Hepatocyte (in vitro differentiated cells): Measurements from ENCODE around the gene NMBR. TPM values are rescaled to one million over a fixed set of nuclear protein-coding genes. Genes with fewer than 3 reads are reported as not detected.
"Not testable (repeated sequence)": the region's sequence is repeated elsewhere in the genome, so short reads cannot be mapped to it uniquely, and the experiment has no call there.

ENCODE experiments used
- DNase-seq: peaks from one replicate; pipeline ENCODE4 v3.0.0-alpha.2; 2016; ENCODE audit warnings: low spot score
- H2AFZ ChIP-seq: fragments of 200-600 bp; sonication (generic); 2 replicates; pipeline ENCODE4 v1.6.0; 2016; ENCODE audit warnings: antibody characterized with exemption, mild to moderate bottlenecking
- H3K27ac ChIP-seq: fragments of 200-600 bp; sonication (generic); 2 replicates; pipeline ENCODE4 v1.5.1; 2016; ENCODE audit warnings: mild to moderate bottlenecking
- H3K27me3 ChIP-seq: fragments of 200-600 bp; sonication (generic); 2 replicates; pipeline ENCODE4 v1.6.1; 2016
- H3K36me3 ChIP-seq: fragments of 200-600 bp; sonication (generic); replicated peaks from 2 replicates; pipeline ENCODE4 v1.5.1; 2016; ENCODE audit warnings: low read depth; ENCODE audit not compliant: insufficient read depth
- H3K4me1 ChIP-seq: fragments of 200-600 bp; sonication (generic); 2 replicates; pipeline ENCODE4 v1.5.1; 2016; ENCODE audit warnings: mild to moderate bottlenecking, moderate library complexity; ENCODE audit not compliant: insufficient read depth
- H3K4me2 ChIP-seq: fragments of 200-600 bp; sonication (generic); 2 replicates; pipeline ENCODE4 v1.6.0; 2016
- H3K4me3 ChIP-seq: fragments of 200-600 bp; sonication (generic); 2 replicates; pipeline ENCODE4 v1.5.1; 2016; ENCODE audit warnings: mild to moderate bottlenecking
- H3K79me2 ChIP-seq: fragments of 200-600 bp; sonication (generic); 2 replicates; pipeline ENCODE4 v1.6.0; 2017; ENCODE audit warnings: mild to moderate bottlenecking
- H3K9me2 ChIP-seq: fragments of 200-600 bp; sonication (generic); replicated peaks from 2 replicates; pipeline ENCODE4 v1.6.0; 2017; ENCODE audit warnings: mild to moderate bottlenecking; ENCODE audit not compliant: insufficient read depth
- H3K9me3 ChIP-seq: fragments of 200-600 bp; sonication (generic); 2 replicates; pipeline ENCODE4 v1.5.1; 2016; ENCODE audit warnings: low read depth, mild to moderate bottlenecking
- H4K20me1 ChIP-seq: fragments of 200-600 bp; sonication (generic); 2 replicates; pipeline ENCODE4 v1.6.0; 2016; ENCODE audit warnings: mild to moderate bottlenecking; ENCODE audit not compliant: insufficient read depth, poor library complexity, severe bottlenecking
- EZH2 ChIP-seq: fragments of 200-600 bp; sonication (generic); IDR thresholded peaks from 2 replicates; pipeline ENCODE4 v1.6.1; 2016; ENCODE audit warnings: antibody characterized with exemption, mild to moderate bottlenecking, borderline replicate concordance
- EZH2phosphoT487 ChIP-seq: fragments of 200-600 bp; sonication (generic); IDR thresholded peaks from one replicate; pipeline ENCODE4 v1.6.1; 2018; ENCODE audit warnings: antibody characterized with exemption, mild to moderate bottlenecking, low read depth, moderate library complexity; ENCODE audit not compliant: unreplicated experiment, severe bottlenecking
- WGBS: methylation state at CpG from one replicate; pipeline ENCODE4 v1.1.6; 2016; ENCODE audit warnings: low lambda C conversion rate; ENCODE audit errors: missing lambda C conversion rate; 5-methylcytosine and 5-hydroxymethylcytosine counted together
- polyA plus RNA-seq: library from polyadenylated mRNA; unstranded; fragments of >200 nt; fragmentation: Nextera tagmentation; extraction: Ambion mirVana; gene quantifications from 2 replicates; pipeline ENCODE4 v1.2.1, GENCODE V29; 2016
- total RNA-seq: library from RNA; depleted of rRNA; stranded (reverse); fragments of >200 nt; gene quantifications from 2 replicates; pipeline ENCODE4 v1.2.3, GENCODE V29; 2014
- TF ChIP-seq, protein P1 (sequence below): fragments of 200-600 bp; sonication (generic); IDR thresholded peaks from 2 replicates; pipeline ENCODE4 v1.5.1; 2016; ENCODE audit warnings: antibody characterized with exemption, mild to moderate bottlenecking; ENCODE audit not compliant: poor library complexity

The NMBR gene
- total and polyA plus RNA-seq, 2 experiments from 2014 or later, result 0.27 TPM; not detected in 1

DNA sequence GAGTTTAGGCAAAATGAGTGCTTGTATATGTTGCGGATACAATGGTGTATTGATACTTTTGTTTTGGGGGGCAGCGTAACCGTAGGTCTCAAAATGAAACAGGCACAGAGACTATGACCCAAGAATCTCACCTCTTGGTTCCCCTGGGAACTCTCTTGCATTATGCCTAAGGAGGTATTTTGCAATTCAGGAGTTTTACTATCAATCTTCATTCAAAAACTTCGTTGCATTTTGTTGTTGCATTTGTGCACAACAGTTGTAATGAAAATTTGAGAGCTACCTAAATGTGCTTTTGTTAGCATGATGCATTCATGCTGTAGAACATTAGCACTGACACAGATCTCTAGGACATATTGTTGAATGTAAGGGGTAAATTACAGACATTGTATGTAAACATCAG, 18.3 kb upstream of the NMBR start:
- no peak for DNase-seq

GRCh38 chr6:142162780-142163179, 15.9 kb upstream of the NMBR start:
- H3K4me1 ChIP-seq, result no peaks in the 10 kb centered on the region
- H4K20me1 ChIP-seq, result peaks cover 11% of the 10 kb centered on the region
- H2AFZ ChIP-seq, result no peak overlapping the region
- 96% methylated on average over 1 of the region's 1 CpG for WGBS
- TF ChIP-seq EZH2phosphoT487, result no peak
- TF ChIP-seq, protein P1, sequence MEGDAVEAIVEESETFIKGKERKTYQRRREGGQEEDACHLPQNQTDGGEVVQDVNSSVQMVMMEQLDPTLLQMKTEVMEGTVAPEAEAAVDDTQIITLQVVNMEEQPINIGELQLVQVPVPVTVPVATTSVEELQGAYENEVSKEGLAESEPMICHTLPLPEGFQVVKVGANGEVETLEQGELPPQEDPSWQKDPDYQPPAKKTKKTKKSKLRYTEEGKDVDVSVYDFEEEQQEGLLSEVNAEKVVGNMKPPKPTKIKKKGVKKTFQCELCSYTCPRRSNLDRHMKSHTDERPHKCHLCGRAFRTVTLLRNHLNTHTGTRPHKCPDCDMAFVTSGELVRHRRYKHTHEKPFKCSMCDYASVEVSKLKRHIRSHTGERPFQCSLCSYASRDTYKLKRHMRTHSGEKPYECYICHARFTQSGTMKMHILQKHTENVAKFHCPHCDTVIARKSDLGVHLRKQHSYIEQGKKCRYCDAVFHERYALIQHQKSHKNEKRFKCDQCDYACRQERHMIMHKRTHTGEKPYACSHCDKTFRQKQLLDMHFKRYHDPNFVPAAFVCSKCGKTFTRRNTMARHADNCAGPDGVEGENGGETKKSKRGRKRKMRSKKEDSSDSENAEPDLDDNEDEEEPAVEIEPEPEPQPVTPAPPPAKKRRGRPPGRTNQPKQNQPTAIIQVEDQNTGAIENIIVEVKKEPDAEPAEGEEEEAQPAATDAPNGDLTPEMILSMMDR, result no peak
- TF ChIP-seq EZH2, result no peak
- H3K27ac ChIP-seq, result no peak overlapping the region
- no peaks in the 10 kb centered on the region for H3K9me2 ChIP-seq
- H3K36me3 ChIP-seq, result no peaks in the 10 kb centered on the region
- no peak overlapping the region for H3K4me3 ChIP-seq
- H3K4me2 ChIP-seq, result no peak overlapping the region
- no peaks in the 10 kb centered on the region for H3K27me3 ChIP-seq
- no peak for DNase-seq
- peaks cover 85% of the 10 kb centered on the region for H3K79me2 ChIP-seq
- H3K9me3 ChIP-seq, result no peaks in the 10 kb centered on the region

More for the DNA sequence above, 18.3 kb upstream of the NMBR start:
- Histone ChIP-seq H3K4me1 (no peaks in the 10 kb centered on the region), H3K36me3 (no peaks in the 10 kb centered on the region), H4K20me1 (peaks cover 11% of the 10 kb centered on the region), H3K4me2 (no peak overlapping the region), H3K4me3 (no peak overlapping the region), H3K27me3 (no peaks in the 10 kb centered on the region), H3K79me2 (peaks cover 60% of the 10 kb centered on the region), H2AFZ (no peak overlapping the region), H3K9me2 (no peaks in the 10 kb centered on the region), H3K27ac (no peak overlapping the region), H3K9me3 (no peaks in the 10 kb centered on the region)
- TF ChIP-seq EZH2phosphoT487, result no peak
- TF ChIP-seq, protein P1, result no peak
- no peak for TF ChIP-seq EZH2
- 90% methylated on average over 4 of the region's 4 CpGs for WGBS

DNA sequence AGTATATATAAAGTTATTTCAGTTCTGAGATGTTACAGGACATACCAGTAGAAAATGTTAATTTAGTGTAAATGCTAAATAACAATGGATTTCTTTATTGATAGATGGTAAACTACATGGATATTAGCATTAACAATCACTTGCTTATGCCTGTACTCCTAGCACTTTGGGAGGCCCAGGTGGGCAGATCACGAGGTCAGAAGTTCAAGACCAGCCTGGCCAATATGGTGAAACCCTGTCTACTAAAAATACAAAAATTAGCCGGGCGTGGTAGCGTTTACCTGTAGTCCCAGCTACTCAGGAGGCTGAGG, 9.8 kb upstream of the NMBR start:
- WGBS, result 92% methylated on average over 4 of the region's 4 CpGs
- H3K27me3 ChIP-seq, H3K27ac ChIP-seq, H2AFZ ChIP-seq, H3K36me3 ChIP-seq, H3K4me3 ChIP-seq, H3K4me2 ChIP-seq, H3K4me1 ChIP-seq, H3K9me3 ChIP-seq, DNase-seq, H4K20me1 ChIP-seq, H3K9me2 ChIP-seq: not testable (repeated sequence)
- peaks cover 94% of the 10 kb centered on the region for H3K79me2 ChIP-seq

GRCh38 chr6:142155895-142156757, 9.2 kb upstream of the NMBR start:
- H3K27me3 ChIP-seq, result no peaks in the 10 kb centered on the region
- H4K20me1 ChIP-seq, result peaks cover 6% of the 10 kb centered on the region
- DNase-seq, result peak; percentile 41
- no peak overlapping the region for H3K27ac ChIP-seq
- no peaks in the 10 kb centered on the region for H3K4me1 ChIP-seq
- H3K9me3 ChIP-seq, result no peaks in the 10 kb centered on the region
- no peak overlapping the region for H3K4me3 ChIP-seq
- no peaks in the 10 kb centered on the region for H3K9me2 ChIP-seq
- no peaks in the 10 kb centered on the region for H3K36me3 ChIP-seq
- H3K79me2 ChIP-seq, result peaks cover 94% of the 10 kb centered on the region
- H3K4me2 ChIP-seq, result peak overlapping the region; percentile 41
- TF ChIP-seq EZH2 (no peak), EZH2phosphoT487 (no peak)
- TF ChIP-seq, protein P1, result peak; percentile 59
- no peak overlapping the region for H2AFZ ChIP-seq
- WGBS, result 55% methylated on average over 5 of the region's 5 CpGs
